COR-L47 (cell line): ENCODE results near the gene HK1.
"Not testable (repeated sequence)": the region's sequence is repeated elsewhere in the genome, so short reads cannot be mapped to it uniquely, and the experiment has no call there.

Experiments used
- DNase-seq: peaks from one replicate; lab custom pipeline; 2025; lab: John Stamatoyannopoulos, UW

Gene HK1

DNA sequence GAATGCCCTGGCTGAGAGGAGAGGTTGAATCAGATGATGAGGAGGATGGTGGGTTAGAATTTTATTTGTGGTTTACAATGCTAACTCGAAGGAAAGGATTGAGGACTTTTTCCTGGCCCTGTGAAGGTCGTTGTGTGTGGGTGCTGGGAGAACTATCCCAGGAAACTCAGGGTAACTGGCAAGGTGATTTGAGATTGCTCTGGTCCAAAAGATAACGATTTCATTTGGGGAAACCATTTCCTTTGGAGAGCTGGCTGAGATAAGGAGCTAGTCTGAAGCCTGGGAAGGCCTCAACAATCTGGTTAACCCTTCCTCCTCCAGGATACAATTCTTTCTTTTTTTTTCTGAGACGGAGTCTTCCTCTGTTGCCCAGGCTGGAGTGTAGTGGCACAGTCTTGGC is 33.0 kb downstream of the HK1 start:
- DNase-seq, result no peak

DNA sequence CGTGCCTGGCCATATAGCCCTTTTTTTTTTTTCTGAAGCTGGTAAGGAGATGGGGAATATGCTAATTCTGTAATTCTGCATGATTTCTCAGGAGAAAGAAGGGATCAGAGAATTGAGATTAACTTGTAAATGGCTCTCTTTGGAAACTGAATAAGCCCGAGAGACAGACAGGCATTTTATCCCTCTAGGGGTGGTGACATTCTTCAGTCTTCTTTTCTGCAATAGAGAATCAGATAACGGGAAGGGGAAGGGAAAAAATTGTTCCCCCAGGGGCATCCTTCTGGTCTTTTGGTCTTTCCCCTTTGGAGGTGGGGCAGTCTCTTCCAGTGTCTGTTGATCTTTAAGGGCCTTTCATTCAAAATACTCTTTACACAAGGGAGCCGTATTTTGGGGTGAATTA is 34.2 kb downstream of the HK1 start:
- no peak for DNase-seq

DNA sequence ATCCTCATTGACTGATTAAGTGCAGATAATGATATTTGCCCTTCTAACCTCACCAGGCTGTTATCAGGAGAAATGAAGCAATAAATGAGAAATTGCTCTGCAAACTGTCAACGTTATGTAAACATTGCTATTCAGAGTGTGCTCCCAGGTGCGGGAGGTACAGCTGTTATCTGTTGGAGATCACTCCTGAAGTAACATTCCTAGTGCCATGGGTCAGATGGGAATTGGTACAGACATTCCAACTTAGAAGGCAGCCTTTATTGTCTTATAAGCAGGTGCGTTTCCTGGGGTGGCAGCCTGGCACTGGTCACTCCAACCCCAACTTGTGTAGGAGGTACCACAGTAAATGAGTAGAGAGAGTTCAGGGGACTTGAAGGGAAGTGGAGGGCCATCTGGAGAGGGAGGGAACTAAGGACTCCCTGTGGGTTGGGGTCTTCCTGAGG is 36.8 kb downstream of the HK1 start:
- no peak for DNase-seq

DNA sequence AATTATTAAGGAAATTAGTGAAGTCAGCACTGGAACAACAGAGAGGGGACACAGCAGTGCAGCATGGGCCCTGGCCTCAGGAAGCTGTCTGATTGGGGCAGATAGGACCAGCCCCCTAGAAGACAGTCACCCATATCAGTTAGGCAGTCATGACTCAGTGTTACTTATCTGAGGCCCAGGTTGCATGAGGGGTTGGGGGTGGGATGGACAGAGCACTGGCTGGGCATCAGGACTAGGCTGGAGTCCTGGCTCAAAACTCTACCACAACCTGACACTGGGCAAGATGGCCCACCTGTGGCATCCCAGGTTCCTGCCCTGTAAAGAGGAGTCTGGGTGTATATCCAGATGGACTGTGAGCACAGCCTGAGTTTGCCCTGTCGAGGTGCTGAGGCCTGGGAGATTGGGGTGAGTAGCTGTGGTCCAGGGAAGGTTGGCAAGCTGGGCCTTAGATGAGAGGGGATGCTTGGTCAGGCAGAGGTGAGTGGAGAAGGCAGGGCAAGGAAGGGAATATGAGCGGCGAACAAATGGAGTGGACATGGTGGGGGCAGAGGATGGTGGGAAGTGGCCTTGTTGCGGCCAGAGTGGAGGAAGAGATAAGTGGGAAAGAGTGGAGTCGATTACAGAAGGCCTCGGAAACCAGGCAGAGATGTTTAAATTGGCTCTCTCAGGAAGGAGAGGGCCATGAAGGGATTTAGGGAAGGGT is 37.5 kb downstream of the HK1 start:
- no peak for DNase-seq

DNA sequence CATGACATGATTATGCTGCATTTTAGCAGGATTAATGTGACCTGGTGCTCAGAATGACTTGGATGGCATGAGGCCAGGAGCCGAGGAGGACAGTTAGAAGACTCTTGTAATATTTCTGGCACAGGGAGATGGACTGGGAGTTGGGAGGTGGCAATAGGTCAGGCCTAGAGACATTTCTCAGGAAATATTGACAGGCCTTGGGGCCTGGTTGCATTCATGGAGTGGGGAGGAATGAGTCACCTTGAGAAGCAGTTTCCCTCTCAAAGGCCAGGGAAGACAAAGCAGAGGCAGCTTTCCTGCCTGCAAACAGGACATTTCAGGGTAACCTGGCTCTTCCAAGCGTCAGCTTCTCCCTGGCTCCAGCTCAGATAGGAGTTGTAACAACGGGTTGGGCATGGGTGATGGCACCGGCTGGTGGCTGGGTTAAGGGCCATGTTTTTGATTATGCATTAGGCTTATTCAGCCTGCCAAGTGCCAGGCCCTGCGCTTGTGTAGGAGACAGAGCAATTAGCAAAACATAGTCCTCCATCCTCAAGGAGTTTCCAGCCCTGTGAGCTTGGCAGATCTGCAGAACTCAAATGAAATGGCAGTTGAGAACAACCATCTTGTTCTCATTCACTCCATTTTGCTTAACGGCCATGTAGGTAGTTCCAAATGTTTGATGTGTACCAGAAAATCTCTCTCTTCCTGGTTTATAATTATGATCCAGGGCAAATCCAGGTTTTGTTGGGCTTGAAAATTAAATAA is 38.2 kb downstream of the HK1 start:
- DNase-seq, result no peak

DNA sequence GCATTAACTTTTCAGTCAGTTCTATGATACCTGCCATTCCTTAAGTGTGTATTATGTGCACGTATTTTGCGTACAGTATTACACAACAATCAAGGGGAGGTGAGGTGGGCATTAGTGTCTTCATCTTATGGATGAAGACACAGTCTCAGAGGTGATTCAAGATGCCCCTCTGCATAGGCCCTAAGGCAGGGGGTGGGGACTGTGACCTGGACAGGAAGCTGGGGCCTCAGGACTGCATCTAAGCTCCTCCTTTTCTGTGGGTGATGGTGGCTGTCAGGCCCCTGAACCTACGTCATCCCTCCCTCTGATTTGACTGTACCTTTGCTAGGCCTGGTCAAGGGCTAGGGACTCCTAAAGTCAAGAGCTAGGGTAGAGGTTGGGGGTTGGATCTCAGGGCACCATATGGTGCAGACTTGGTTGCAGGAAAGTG is 38.9 kb downstream of the HK1 start:
- DNase-seq, result no peak

DNA sequence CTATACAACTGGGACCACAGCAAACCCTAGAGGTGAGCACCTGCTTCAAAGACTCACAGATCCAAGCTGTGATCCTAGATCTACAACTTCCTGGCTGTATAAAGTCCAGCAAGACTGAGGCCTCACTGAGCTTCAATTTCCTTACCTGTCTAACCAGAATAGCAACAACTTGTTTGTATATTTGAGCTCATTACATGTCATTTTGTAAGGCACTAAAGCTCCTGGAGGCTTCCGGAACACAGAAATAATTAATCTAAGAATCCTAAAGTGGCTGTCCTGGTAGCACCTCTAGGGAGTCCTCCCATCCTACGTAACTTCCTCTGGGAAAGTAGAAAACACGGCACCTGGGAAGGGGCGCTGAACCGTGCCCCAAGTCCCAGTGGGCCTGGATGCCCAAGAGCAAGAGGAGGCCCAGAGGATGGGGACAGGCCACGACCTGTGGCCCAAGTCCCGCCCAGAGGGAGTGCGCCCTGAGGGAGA is 39.4 kb downstream of the HK1 start:
- no peak for DNase-seq

DNA sequence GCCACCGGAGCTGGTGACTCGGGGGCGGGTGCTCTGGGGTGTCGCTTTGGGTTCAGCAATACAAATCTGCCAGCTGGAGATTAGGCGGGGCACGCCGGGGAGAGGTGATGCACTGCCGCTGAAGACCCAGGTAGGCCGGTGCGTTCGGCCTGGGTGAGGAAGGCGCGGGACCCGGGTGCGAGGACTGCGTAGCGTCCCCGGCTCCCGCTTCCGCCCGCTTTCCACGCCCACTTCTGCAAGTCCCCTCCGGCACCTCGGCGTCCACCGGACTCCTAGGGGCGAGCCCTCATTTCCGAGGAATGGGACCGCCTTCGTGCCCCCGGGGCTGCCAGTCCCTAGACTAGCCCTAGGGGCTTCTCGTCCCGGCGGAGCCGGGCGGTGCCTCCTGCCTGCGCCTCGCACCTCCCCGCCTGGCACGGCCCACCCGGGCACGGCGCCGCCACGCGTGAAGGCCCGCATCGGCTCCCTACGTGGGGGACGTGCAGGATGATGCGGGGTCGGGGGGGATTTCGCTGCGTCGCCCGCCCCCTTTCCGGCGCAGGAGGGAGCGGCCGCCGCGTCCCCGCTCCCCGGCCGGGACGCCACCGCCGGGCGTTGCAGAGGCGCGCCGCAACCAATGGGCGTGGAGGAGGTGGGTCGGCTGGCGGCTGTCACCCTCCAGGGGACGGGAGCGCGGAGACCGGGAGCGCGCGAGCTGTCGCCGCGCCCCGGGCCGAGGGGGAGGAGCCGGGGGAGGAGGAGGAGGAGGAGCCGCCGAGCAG is 40.0 kb downstream of the HK1 start:
- DNase-seq, result peak; percentile 61

DNA sequence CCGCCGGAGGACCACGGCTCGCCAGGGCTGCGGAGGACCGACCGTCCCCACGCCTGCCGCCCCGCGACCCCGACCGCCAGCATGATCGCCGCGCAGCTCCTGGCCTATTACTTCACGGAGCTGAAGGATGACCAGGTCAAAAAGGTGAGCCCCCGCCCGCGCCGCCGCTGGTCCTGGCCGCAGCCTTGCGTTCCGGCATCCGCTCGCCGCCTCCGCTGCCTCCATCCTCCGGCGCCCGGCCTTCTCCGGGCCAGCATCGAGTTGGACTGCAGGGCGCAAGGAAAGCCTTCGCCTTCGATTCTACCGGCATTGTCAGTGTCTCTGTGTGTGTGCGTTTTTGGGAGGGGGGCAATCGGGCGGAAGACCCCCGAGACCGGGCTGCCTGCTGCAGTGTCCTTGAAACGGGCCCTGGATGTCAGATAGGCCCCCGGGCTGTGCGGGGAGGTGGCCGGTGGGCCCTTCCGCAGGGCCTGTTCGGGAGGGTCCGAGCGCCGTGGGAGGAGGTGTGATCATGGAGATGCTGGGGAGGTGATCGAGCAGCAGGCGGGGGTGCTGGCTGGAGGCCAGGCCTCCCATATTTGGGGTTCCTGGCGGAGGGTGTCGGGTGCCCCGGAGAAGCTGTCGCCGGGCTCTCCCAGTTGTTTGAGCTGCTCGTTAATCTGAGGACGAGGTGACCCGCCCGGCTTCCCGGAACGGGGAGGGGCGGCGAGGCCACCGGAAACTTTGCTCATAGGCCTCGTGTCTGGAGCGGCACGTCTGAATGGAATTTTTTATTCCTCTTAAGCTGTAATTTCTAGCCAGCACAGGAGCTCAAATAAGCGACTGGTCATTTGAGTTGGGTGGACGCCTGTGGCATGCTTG is 40.8 kb downstream of the HK1 start:
- DNase-seq, result no peak

DNA sequence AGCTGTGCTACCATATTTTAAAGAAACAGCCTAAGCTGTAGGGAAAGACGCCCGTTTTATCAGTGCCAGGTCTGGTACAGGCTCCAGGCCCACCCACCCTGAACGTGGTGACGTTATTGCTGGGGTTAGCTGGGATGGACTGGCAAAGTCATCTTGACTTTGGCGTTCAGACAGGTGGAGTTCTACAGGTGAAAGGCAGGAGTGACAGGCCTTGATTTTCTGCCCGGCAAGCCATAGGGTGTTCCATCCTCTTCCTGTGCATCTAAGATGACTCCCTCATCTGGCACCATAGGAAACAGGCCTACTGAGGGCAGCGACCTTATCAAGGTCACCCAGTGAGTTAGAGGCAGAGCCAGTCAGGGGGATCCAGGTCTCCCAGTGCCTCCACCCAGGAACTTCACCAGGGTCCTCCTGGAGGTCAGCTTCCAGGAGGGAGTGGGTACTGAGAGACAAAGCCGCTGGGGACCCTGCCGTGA is 41.6 kb downstream of the HK1 start:
- DNase-seq, result no peak

DNA sequence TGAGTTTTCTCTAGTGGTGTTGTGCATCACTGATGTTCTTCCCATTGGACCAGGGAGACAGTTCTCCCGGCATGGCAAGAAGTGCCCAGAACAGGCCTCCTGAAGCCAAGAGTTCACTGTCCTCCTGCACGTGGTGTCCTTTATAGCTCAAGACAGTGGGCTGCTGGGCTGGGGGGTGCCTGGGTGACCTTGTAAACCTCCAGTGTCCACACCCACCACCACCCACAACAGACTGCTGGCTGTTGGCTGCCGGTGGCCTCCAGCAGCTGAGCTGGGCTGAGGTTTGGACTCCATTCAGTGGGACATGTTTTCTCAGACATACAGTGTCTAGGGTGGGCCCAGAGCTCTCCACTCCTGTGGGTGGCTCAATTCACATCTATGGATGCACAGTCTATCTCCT is 42.2 kb downstream of the HK1 start:
- DNase-seq, result no peak

DNA sequence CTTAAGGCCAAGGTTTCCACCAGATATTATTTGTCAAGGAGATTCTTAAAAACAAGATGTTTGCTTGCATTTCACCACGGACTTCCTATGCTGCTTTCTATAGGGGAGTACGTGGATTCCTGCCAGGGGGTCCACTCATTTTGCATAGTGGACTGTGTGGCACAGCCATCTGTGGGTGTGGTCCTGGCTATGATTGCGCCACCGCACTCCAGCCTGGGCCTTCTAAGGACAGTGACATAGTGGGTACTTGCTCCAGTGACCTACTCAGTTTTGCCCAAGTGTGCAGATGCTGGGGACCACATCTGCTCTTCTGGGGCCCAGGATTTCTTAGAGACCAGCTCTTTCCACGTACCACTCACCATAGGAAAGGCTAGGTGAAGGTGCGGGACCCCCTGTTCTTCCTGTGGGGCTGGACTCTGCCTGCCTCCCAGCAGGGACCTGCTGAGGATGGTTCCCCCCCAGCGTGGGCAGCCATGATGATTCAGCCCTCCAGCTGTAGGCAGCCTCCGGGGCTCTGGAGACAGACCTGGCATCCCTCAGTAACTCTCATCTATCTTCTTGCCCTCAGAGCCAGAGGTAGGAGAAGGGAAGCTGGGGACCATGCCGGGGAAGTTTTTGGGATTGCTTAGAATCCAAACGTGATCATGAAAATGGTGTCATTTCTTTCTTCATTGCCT is 42.9 kb downstream of the HK1 start:
- DNase-seq, result no peak

DNA sequence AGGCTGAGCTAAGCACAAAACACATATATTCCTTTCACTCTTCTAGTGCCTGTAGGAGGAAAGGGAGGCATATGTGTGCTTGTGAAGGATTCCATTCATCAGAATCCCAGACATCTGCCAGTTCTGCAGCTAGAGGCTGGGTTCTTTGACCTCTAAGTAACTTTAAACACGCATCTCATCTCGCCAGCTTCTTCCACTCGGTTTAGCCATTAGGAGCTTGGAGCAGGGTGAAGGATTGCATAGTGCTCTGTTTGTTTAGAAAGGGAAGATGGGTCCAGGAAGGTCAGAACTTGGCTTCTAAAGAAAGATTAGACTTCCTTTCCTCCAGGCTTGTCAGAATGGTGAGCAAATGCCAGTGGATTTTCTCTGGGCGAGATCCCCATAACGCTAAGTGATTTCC is 43.6 kb downstream of the HK1 start:
- no peak for DNase-seq

DNA sequence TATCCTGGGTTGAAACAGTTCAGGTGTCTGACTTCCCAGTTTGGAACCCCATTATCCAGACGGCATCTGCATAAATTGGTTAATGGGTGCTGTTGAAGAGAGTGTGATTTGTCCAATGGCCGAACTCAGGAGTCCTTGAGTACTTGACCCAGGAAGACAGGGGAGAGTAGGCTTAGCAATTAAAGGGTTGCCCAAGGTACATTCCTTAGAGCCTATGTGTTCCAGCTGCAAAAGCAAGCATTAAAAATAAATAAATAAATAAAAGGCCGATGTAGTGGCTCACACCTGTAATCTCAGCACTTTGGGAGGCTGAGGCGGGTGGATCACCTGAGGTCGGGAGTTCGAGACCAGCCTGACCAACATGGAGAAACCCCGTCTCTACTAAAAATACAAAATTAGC is 44.0 kb downstream of the HK1 start:
- DNase-seq, result not testable (repeated sequence)

DNA sequence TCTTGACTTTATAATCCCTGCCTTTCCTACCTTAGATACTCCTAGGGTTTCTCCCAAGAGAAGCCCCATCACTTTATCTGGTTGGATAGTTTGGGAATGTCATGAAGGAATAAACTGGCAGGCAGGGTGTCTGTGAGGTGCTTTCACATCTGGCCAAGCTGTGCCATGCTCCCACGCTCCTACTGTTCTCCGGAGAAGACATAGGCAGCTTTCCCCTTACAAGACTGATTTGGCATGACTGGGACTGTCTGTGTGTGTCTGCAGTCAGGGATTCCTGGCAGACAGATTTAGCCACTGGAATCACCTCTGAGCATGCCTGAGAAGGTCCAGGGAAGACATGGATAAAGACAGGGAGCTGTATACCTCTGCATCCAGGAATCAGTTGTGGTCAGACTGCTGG is 45.3 kb downstream of the HK1 start:
- no peak for DNase-seq

DNA sequence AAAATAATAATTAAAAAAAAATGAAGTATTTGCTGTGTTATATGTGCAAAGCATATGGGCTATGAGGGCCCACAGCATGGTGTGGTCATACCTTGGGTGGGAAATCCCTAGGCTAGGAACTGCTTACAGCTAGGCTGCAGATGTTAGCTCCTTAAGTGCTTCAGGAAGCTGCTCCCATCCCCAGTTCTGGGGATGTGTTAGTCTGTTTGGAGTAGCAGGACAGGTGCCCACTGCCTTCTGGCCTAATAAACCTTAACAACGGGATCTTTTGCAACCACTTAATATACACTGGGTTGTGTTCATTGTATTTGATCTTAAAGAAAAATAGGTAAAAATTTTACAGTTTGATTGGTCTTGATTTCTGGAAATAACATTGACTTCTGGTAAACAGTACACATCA is 46.3 kb downstream of the HK1 start:
- no peak for DNase-seq

DNA sequence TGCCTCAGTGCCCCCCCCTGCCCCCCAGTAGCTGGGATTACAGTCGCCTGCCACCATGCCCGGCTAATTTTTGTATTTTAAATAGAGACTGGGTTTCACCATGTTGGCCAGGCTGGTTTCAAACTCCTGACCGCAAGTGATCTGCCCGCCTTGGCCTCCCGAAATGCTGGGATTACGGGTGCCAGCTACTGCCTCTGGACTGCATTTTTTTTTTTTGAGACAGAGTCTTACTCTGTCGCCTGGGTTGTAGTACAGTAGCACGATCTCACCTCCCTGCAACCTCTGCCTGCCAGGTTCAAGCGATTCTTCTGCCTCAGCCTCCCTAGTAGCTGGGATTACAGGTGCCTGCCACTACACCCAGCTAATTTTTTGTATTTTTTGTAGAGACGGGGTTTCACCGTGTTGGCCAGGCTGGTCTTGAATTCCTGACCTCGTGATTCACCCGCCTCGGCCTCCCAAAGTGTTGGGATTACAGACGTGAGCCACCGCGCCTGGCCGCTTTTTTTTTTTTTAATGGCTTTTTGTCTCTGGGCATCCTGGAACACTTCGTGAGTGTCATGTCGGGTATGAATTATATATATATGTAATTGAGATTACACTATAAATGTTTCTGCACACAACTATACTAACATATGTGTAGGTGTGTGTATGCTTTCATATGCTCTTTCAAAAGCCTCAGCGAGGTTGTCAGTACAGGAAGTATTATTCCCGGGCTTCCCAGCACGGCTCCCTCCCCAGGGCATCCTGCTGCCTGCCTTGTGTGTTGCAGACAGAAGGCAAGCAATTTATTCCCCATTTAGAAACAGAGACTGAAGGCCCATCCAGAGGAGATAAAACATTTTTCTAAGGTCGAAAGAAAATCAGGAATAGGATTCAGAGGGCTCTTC is 47.6 kb downstream of the HK1 start:
- DNase-seq, result not testable (repeated sequence)

DNA sequence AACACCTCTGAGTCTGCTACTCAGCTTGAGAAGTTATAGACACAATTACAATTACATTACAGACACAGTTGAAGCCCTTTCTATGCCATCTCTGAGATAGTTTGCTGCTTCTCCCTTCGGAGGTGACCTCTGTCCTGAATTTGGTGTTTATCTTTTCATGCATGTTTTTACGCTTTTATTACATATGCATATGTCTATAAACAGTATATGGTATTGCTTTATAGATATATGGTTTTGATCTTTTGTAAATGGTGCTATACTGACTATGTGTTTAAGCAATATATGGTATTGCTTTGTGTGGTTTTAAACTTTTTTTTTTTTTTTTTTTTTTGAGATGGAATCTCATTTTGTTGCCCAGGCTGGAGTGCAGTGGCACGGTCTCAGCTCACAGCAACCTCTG is 48.4 kb downstream of the HK1 start:
- DNase-seq, result no peak

DNA sequence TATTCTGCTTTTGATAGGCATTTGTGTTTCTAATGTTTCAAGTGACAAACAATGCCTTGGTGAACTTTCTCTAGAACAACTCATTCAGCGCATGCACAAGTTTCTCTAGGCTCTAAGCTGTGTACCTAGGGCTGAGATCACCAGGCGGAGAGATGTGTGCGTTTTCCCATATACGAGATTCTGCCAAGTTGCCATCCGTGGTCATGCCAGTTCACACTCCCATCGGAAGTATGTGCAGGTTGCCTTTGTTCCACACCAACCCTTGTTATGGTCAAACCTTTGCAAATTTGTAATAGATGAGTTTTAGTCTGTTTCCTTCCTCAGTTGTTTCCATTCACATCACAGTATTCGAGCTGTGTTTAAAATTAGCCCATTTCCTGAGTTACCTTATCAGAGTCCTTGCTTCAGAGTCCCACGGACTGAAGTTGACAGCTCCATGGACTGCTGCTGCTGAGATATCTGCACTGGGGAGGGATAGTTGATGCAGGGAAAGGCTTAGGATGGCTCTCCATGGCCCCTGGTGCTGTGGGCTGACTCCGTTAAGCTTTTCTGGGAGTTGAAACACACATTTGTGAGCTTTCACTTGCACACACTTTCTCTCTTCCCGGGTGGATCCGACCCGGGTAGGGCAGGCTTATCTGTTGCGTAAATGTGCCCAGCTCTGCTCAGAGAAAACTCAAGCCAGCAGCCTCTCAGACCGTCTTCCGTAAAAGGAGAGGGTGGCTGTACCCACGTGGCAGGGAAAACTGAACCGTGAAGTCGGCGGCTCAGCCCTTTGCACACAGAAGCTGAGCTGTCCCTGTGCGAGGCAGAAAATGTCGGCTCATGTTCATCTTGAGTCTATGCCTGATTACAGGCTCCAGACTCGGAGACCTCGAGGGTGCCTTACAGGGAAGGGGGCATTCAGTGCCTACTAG is 49.4 kb downstream of the HK1 start:
- no peak for DNase-seq
